DMS114 treated with DMSO at 0.1 percent for 48 hours (cell line): ENCODE results near the gene DRP2.
A peak's percentile ranks its signal among the peaks of the same experiment; 100 is the strongest.
"Not testable (repeated sequence)": the region's sequence is repeated elsewhere in the genome, so short reads cannot be mapped to it uniquely, and the experiment has no call there.

Source experiments
- DNase-seq: peaks from one replicate; lab custom pipeline; 2025; ENCODE audit not compliant: unreplicated experiment; lab: John Stamatoyannopoulos, UW

DRP2 gene

DNA sequence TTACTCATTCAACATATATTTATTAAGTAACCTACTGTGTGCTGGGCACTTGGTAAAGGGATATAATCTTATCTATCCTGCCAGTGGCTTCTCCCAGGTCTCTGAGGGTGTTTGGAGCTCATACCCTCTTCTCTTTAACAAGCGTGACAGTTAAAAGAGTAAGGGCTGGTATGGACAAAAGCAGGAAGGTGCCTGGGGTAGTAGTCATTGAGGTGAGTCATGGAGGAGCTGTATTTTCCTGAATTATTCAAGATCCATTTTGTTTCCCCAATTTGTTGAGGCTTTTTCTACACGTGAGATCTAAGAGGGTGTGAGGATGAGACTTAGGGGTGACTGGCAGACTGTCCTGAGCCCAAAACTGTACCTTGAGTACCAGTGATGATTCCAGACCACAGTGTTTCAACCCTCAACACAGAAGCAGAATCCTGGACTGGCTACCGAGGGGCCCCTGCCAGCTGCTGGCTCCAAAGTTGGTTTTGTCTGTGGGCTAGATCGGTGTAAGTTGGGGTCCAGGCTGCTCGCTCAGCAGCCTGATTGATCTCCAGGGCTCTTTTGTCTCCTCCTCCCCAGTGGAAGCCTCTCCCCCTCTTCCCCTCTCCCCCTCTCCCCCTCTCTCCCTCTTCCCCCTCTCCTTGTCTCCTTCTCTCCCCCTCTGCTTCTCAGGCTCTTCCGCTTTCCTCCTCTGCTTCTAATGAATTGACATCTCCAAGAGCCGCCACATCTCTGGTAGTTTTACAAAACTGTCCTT lies at the start of gene DRP2:
TSS of gene DRP2 (plus strand) at position 671 of the 748 bp plus-strand sequence. CDS start 11,862 bp downstream, outside the sequence.
- DNase-seq = no peak

DNA sequence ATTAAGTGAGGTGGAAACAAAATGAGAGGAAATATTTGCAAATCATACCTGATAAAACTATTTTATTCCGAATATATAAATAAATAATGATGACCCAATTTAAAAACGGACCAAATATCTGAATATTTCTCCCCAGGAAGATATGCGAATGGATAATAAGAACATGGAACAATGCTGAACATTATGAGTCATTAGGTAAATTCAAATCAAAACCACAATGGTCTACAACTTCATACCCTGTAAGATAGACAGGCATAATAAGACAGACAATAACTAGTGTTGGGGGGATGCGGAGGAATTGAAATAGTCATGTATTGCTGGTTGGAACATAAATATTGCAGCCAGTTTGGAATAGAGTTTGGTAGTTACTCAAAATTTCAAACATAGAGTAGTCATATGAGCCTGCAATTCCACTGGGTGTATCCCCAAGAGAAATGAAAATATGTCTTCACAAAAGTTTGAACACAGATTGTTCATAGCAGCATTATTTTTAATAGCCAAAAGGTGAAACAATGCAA lies 47.6 kb upstream of the DRP2 start:
- DNase-seq = no peak

DNA sequence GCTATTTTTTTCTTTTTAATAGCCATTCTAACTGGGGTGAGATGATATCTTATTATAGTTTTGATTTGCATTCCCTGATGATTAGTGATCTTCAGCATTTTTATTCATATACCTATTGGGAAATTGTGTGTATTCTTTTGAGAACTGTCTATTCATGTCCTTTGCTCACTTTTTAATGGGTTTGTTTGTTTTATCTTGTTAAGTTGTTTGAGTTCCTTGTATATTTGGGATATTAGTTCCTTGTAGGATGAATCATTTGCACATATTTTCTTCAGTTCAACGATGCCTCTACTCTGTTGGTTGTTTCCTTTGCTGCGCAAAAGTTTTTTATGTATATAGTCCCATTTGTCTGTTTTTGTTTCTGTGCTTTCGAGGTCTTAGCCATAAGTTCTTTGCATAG lies 43.1 kb upstream of the DRP2 start:
- DNase-seq = no peak

DNA sequence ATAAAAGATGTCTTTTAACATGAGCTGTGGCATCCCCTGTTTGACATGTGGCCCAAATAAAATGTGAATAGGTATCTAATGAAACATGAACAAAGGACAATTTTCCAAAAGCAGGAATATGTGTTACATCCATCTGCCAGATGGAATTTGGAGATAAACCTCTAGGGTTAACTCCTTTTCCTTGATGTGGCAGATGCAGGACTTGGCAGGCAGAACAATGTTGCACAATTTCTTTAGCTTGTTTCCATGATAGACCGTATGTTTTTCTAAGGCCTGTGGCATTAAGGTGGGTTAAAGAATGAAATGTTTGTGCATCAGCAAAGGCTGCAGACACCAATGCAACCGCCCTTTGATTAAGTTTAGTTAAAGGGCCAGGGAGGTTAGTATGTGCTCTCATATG lies 34.7 kb upstream of the DRP2 start:
- not testable (repeated sequence) for DNase-seq

DNA sequence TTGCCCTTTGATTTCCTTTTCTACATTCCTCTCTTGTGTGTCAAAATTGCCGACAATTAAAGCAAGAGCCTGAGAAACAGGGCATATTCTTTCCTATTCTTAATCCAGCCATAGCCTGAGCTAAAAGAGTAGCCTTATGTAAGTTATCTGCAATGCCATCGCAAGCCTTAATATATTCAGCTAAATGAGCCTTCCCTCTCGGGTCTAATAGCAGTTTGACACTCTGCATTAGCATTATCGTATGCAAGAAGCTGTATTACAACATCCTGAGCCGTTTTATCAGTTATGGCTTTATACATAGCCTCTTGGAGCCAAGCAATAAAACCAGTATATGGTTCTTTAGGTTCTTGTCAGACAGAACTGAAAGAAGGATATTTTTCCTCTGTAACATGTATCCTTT lies 31.6 kb upstream of the DRP2 start:
- DNase-seq = not testable (repeated sequence)

- DNase-seq = no peak
These were observed 28.9 kb upstream of the DRP2 start for GRCh38 chrX:101190736-101191135.

DNA sequence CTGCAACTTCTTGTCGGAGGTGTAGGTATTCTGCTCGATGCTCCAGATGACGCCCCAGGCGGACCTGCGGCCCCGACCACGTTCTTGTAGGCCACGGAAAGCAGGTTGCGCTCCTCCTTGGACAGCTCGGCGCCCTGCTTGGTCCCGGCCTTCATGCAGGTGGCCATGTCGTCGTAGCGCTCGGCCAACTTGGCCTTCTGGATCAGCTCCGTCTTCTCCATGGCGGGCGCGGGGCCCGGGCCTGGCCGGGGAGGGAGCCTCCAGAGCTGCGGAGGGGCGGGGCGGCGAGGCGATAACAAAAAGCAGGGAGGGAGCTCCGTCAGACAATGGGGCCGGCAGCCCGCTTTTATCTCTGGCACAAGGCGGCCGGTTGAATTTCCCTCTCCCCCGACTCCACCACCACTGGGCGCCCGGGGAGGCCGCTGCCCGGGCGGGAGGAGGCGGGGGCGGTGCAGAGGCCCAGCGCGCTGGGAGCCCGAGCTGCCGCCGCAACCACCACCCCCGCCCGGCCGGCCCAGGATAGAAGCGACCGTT lies 28.3 kb upstream of the DRP2 start:
- DNase-seq = no peak

- DNase-seq = no peak
These were observed 24.0 kb upstream of the DRP2 start for GRCh38 chrX:101195442-101196173.

DNA sequence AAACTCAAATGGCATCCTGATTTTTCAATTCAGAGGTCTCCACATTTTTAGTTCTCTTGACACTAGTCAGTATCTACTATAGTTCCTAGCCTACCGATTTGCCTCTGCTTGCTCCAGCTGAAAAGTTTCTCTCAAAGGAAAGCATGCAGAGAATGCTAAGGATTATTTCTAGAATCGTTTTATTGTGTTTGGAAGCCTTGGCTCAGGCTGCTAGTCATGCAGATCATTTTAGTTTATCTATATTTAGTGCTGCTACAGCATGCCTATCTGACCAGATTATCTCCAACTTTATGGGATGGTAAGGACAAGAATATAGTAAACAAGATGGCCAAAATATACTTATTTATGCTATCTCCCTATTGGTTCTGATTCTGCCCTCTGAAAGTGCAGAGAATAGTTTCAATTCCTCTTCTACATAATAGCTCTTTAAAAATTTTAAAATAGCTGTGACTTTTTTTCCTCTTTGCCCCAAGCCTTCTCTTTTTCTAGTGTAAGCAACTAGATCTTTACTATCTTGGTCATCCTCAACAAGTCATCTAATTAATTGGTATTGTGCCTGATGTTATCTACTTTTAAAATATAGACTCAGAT lies 15.7 kb upstream of the DRP2 start:
- no peak for DNase-seq

DNA sequence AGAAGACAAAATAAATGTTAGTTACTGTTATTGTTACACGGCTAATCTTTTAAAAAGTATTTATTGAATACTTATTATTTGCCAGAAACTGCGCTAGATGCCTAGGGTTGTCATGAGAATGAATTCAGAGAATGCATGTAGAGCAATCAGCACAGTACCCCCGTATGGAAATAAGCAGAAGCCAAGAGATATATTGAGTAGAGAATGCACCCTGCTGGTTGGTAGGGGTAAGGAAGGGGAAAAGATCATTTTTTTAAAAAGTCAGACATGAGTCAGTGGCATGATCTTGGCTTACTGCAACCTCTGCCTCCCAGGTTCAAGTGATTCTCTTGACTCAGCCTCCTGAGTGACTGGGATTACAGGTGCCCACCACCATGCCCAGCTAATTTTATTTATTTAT lies 13.1 kb upstream of the DRP2 start:
- DNase-seq = peak; percentile 33

- no peak for DNase-seq
These were observed 11.3 kb upstream of the DRP2 start for GRCh38 chrX:101208152-101208905.

DNA sequence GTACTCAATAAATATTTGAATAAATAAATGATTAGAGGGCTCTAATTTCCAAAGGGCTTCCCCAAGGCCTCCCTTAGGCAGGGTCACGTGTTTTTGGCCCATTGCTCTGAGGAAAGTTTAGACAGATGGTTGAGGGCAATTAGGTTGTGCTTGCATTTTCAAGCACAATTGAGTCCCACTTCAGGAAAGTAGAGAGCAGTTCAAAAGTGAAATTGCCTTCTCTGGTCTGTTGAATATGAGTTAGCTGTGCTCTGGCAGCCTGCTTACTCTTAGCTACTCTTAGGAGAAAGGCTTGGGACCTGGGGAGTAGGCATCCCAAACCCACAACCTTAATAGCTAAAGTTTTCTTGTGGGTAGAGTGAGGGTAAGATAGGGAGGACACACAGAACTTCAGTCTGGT lies 9.0 kb upstream of the DRP2 start:
- no peak for DNase-seq

DNA sequence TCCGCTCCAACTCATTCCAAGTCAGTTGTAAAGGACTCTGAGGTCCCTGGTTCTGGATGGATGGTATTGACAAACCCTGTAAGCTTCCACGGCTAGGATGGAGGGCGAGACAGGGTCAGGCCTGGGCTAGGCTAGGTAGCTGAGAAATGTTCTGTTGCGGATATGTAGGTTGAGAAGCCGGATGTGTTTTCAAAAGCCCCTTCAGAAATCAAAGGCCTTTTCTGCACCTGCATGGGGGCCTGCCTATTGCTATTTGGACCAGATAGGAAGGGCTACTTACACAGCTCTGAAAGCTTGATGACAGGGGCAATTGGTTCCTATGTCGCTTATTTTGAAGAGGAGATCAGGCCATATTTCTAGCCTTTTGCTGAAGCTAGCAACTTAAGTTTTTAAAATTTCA lies 1.9 kb upstream of the DRP2 start:
- DNase-seq = no peak

GRCh38 chrX:101219864-101220346 lies 319 bp downstream of the DRP2 start:
- DNase-seq = no peak

- no peak for DNase-seq
These were observed 1.2 kb downstream of the DRP2 start for GRCh38 chrX:101220662-101221260.

DNA sequence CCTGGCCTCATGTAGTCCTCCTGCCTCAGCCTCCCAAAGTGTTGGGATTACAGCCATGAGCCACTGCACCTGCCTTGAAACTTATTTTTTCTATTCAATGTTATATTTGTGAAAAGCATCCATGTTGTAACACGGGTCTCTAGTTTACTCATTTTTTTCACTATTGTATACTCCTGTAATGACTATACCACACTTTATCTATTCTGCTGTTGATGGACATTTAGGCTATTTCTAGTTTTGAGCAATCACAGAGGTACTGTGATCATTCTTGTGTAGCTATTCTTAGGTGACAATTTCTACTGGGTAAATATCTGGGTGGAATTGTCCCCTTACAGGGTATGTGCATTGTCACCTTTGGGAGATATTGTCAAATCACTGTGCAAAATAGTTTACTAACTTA lies 3.6 kb downstream of the DRP2 start:
- no peak for DNase-seq

- DNase-seq = no peak
These were observed 9.6 kb downstream of the DRP2 start for GRCh38 chrX:101229170-101229569.

- DNase-seq = no peak
These were observed 11.1 kb downstream of the DRP2 start for GRCh38 chrX:101230636-101231035.

DNA sequence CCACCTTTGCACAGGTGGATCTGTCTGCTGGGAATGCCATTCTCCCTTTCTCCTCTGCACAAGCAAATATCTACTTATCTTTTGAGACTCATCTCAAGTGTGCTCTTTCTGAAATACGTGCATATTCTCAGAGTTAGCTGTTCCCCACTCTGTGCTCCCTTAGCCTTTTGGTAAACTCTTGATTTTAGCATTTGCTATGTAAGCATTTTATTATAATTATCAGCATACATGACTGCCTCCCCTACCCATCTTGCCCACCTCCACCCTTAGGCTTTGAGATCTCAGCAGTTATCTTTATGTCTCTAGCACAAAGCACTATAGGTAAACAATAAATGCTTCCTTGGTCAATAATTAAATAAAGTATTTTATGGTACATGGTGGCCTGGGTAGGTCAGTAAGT lies 11.5 kb downstream of the DRP2 start:
- no peak for DNase-seq

DNA sequence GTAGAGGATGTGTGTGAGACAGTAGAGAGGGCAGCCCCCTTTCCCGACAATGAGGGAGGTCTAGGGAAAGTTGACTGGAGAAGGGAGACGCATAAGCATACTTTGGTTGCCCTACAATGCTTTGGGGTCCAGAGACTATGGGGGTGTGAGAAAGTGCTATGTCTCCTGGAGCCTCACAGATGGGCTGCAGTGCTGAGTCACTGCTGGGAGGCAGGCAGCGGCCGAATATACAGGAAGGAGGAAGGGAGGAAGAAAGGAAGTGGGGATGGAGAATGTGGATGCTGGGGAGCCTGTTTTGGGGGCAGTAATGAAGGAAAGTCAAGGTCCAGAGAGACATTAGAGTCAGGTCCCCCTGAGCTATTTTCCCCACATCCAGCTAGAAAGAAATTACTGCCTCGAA lies 12.7 kb downstream of the DRP2 start:
- no peak for DNase-seq
